Pancreas (tissue), 10 donors: Measurements from ENCODE around the gene MGMT. TPM values are rescaled to one million over a fixed set of nuclear protein-coding genes. Genes with fewer than 3 reads are reported as not detected.

Source experiments
- ATAC-seq, 4 donors: fragments of 200-7000 bp; cut with Tn5 transposase; one replicate each; pipeline versions ENCODE4 v1.8.0 to v1.9.1; 2020; ENCODE audit warnings: mild to moderate bottlenecking in 4 of 4, moderate library complexity in 4 of 4
- DNase-seq, 6 donors: peaks; one replicate each; pipeline ENCODE4 v3.0.0-alpha.2; 2020
- FAIRE-seq: peaks from 2 replicates; lab custom pipeline; 2012; peaks lifted over from hg19 to GRCh38; lab: Jason Lieb, UNC
- H3K27ac ChIP-seq, 4 donors: fragments of 200-600 bp; sonication (generic); 1 replicate in 3 of 4; 2 replicates in 1 of 4; pipeline versions ENCODE4 v1.5.0 to v1.8.0; 2020
- H3K27me3 ChIP-seq, 4 donors: fragments of 200-600 bp; one replicate each; pipeline ENCODE4 v1.8.0; 2021
- H3K36me3 ChIP-seq, 3 donors: fragments of 200-600 bp; sonication (generic) in 1 of 3; one replicate each; pipeline versions ENCODE4 v1.5.0 to v1.8.0; 2020 to 2021
- H3K4me1 ChIP-seq, 3 donors: fragments of 200-600 bp; one replicate each; pipeline ENCODE4 v1.8.0; 2021
- H3K4me3 ChIP-seq, 4 donors: fragments of 200-600 bp; sonication (generic) in 2 of 4; one replicate each; pipeline versions ENCODE4 v1.5.0 to v1.8.0; 2020 to 2021
- H3K9me3 ChIP-seq, 4 donors: fragments of 200-600 bp; one replicate each; pipeline ENCODE4 v1.8.0; 2021
- CTCF ChIP-seq, 4 donors: fragments of 200-600 bp; sonication (generic) in 3 of 4; IDR thresholded peaks; one replicate each; pipeline versions ENCODE4 v1.5.0 to v1.8.0; 2021; ENCODE audit warnings: antibody characterized with exemption in 4 of 4
- WGBS, 2 donors: extraction: QIAGEN DNeasy Blood & Tissue Kit; methylation state at CpG; one replicate each; pipeline ENCODE4 v1.1.7; 2013; 5-methylcytosine and 5-hydroxymethylcytosine counted together
- intact Hi-C, 3 donors: fragments of 100-400 bp; cut with DNase I; formaldehyde crosslinking; loops; one replicate each; pipeline versions ENCODE4 v1.11.1 to v1.14.2; 2022
- polyA plus RNA-seq, 2 donors: library from polyadenylated mRNA; stranded (reverse); fragments of 200-250 nt; gene quantifications; one replicate each; pipeline ENCODE4 v1.2.3, GENCODE V29; 2013
- total RNA-seq, 6 donors: library from RNA; stranded (reverse); fragmentation: NEBNext Ultra II Directional in 4 of 6; extraction: Animal tissue kit (Norgen Biotek cat#: 25700) in 4 of 6; gene quantifications; one replicate each; pipeline versions ENCODE4 v1.2.1 to v1.2.4, GENCODE V29; 2021 to 2023
- donor health status: healthy with polysubstance abuse.
- donor health status: DM: no; HTN: no; CAD: no; lungs with moderate emphysema.
- donor health status: DM: no; HTN: no; CAD: no.
- donor health status: control.
- donor health status: control.
- donor health status: Bipolar disorder and iron deficiency.
- donor health status: DM: yes; HTN: yes; CAD: no.
- donor health status: DM: no; HTN: no; CAD: no.
- donor health status: DM: no; HTN: no; CAD: no.
- donor health status: DM: yes; HTN: yes; CAD: no.

MGMT gene
- total and polyA plus RNA-seq, 8 donors, result 9.1 to 18.6 (median 12.0) TPM

- no peak for TF ChIP-seq CTCF (IDR thresholded peaks at IDR 0.05)
- ATAC-seq (no peak), FAIRE-seq (no peak), DNase-seq (peak in 1 of 6 donors; percentile 38)
- intact Hi-C loops, result no loop called here
- H3K9me3 ChIP-seq, result no peaks in the 10 kb centered on the region
- H3K27me3 ChIP-seq, result no peaks in the 10 kb centered on the region
- H3K4me1 ChIP-seq, result peaks cover 0 to 5% (median 0%) of the 10 kb centered on the region in 3 donors
- WGBS, 2 donors, result 87 to 90% methylated on average over 26 of the region's 26 CpGs
- H3K36me3 ChIP-seq, result no peaks in the 10 kb centered on the region
- no peak overlapping the region for H3K4me3 ChIP-seq
- H3K27ac ChIP-seq, result no peak overlapping the region
These were observed 236.5 kb downstream of the MGMT start for GRCh38 chr10:129703287-129704137.

GRCh38 chr10:129704225-129704624, 237.2 kb downstream of the MGMT start:
- H3K4me3 ChIP-seq, result no peak overlapping the region
- H3K27me3 ChIP-seq, result no peaks in the 10 kb centered on the region
- peaks cover 0 to 5% (median 0%) of the 10 kb centered on the region in 3 donors for H3K4me1 ChIP-seq
- no peaks in the 10 kb centered on the region for H3K9me3 ChIP-seq
- H3K27ac ChIP-seq, result no peak overlapping the region
- FAIRE-seq (no peak), DNase-seq (peak in 1 of 6 donors; percentile 30), ATAC-seq (no peak)
- intact Hi-C loops, result no loop called here
- TF ChIP-seq CTCF (IDR thresholded peaks at IDR 0.05), result no peak
- WGBS, 2 donors, result 92 to 93% methylated on average over 16 of the region's 16 CpGs
- no peaks in the 10 kb centered on the region for H3K36me3 ChIP-seq

- WGBS, 2 donors, result 88 to 92% methylated on average over 25 of the region's 25 CpGs
- no peak for TF ChIP-seq CTCF (IDR thresholded peaks at IDR 0.05)
- ATAC-seq (no peak), DNase-seq (peak in 1 of 6 donors; percentile 39), FAIRE-seq (no peak)
- H3K36me3 ChIP-seq, result no peaks in the 10 kb centered on the region
- no peak overlapping the region for H3K27ac ChIP-seq
- H3K4me1 ChIP-seq, result peaks cover 0 to 5% (median 0%) of the 10 kb centered on the region in 3 donors
- intact Hi-C loops, result no loop called here
- H3K4me3 ChIP-seq, result no peak overlapping the region
- no peaks in the 10 kb centered on the region for H3K27me3 ChIP-seq
- H3K9me3 ChIP-seq, result no peaks in the 10 kb centered on the region
These were observed 237.9 kb downstream of the MGMT start for GRCh38 chr10:129704786-129705525.

- Histone ChIP-seq H3K27ac (no peak overlapping the region), H3K4me3 (no peak overlapping the region), H3K27me3 (no peaks in the 10 kb centered on the region), H3K4me1 (peaks cover 0 to 5% (median 0%) of the 10 kb centered on the region in 3 donors), H3K36me3 (no peaks in the 10 kb centered on the region), H3K9me3 (no peaks in the 10 kb centered on the region)
- FAIRE-seq (no peak), ATAC-seq (no peak), DNase-seq (peak in 1 of 6 donors; percentile 35)
- intact Hi-C loops, result no loop called here
- no peak for TF ChIP-seq CTCF (IDR thresholded peaks at IDR 0.05)
- WGBS, 2 donors, result 79 to 95% methylated on average over 8 of the region's 8 CpGs
These were observed 238.6 kb downstream of the MGMT start for GRCh38 chr10:129705676-129706075.
